IPS-20b (cell line): ENCODE results near the gene LARGE1.

Experiments
- H3K27ac ChIP-seq: one replicate; pipeline ENCODE4 v1.5.1; 2013; ENCODE audit warnings: low read length
- H3K27me3 ChIP-seq: 2 replicates; pipeline ENCODE4 v1.6.1; 2013; ENCODE audit warnings: mild to moderate bottlenecking, low read length, inconsistent platforms; ENCODE audit not compliant: insufficient read depth
- H3K36me3 ChIP-seq: 2 replicates; pipeline ENCODE4 v1.6.1; 2013; ENCODE audit warnings: low read depth, mild to moderate bottlenecking, inconsistent platforms, low read length, moderate library complexity; ENCODE audit not compliant: insufficient read depth
- H3K4me1 ChIP-seq: 2 replicates; pipeline ENCODE4 v1.6.1; 2013; ENCODE audit warnings: mild to moderate bottlenecking, control low read depth, inconsistent platforms, low read length, moderate library complexity; ENCODE audit not compliant: insufficient read depth
- H3K4me3 ChIP-seq: 2 replicates; pipeline ENCODE4 v1.5.1; 2013; ENCODE audit warnings: mild to moderate bottlenecking, low read length, inconsistent platforms
- H3K9ac ChIP-seq: 2 replicates; pipeline ENCODE4 v1.6.1; 2013; ENCODE audit warnings: low read depth, mild to moderate bottlenecking, inconsistent platforms, low read length, moderate library complexity
- H3K9me3 ChIP-seq: 2 replicates; pipeline ENCODE4 v1.6.1; 2013; ENCODE audit warnings: mild to moderate bottlenecking, low read depth, low read length, inconsistent platforms; ENCODE audit not compliant: insufficient read depth

Gene LARGE1

DNA sequence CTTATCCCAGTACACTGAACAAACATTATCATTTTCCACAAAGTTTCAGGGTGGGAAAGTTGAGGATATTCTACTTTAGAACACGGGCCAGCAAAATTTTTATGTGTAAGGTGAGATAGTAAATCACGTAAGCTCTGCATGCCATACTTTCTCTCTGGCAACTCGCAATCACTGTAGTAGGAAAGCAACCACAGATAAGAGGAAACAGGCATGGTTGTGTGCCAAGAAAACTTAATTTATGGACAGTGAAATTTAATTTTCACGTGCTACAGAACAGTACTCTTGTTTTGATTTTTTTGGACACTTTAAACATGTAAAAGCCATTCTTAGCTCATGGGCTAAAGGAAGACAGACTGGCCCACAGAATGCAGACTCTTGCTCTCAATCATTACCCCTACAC lies 82.5 kb downstream of the LARGE1 start:
- Histone ChIP-seq H3K4me3 (no peak overlapping the region), H3K27ac (no peak overlapping the region), H3K27me3 (no peaks in the 10 kb centered on the region), H3K9me3 (no peaks in the 10 kb centered on the region), H3K4me1 (peaks cover 55% of the 10 kb centered on the region), H3K9ac (0 out of 2 replicates have a peak overlapping the region, but pooled peaks have one; percentile 4), H3K36me3 (no peaks in the 10 kb centered on the region)

DNA sequence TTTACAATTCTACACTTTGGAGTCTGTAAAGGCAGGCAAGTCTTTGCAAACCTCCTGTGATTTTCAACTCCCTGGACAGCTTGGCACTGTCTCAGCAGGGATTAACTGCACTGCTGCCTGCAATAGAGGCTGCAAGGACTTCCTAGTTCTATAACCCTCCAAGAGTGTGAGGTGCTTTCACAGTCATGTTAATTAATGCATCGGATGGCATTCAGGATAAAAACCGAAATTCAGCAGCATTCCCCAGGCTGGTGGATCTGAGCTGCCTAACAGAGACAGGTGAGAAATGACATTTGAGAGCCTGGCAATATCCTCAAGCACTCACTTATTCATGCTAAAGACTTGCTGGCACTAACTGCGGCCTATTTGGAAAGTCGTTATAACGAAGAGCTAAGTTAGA lies 85.0 kb downstream of the LARGE1 start:
- Histone ChIP-seq H3K9me3 (no peaks in the 10 kb centered on the region), H3K27me3 (no peaks in the 10 kb centered on the region), H3K4me1 (peaks cover 60% of the 10 kb centered on the region), H3K4me3 (peak overlapping the region; percentile 22; the same call in 1 of the 2 replicates), H3K36me3 (no peaks in the 10 kb centered on the region), H3K27ac (no peak overlapping the region), H3K9ac (peak overlapping the region; percentile 9; the same call in 1 of the 2 replicates)

DNA sequence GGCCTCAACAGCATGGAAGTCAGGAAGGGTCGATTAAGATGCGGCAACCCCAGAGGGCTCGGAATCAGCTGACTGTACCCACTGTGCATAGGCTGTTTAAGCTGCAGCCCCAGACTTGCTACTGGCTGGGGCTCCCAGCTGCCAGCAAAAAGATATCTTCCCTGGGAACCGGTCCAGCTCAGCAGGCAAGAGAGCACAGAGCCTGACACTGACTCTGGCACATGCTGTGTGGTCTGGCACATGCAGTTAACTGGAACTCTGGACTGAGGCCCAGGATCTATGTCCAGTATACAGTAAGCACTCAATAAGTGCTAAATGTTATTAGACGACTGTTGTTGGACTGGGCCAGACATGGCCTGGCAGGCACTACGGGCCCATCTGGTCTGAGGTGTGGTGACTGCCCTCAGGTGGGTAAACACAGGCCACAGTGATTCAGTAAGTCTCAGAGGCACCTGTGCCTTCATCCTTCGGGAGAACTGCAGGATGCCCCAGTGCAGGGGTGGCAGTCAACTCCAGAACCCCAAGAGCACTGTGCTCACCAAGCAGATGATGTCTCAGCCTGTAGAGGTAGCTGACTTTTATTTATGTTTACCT lies 87.6 kb downstream of the LARGE1 start:
- H3K4me1 ChIP-seq, result peaks cover 53% of the 10 kb centered on the region
- no peak overlapping the region for H3K4me3 ChIP-seq
- no peak overlapping the region for H3K27ac ChIP-seq
- no peaks in the 10 kb centered on the region for H3K27me3 ChIP-seq
- H3K36me3 ChIP-seq, result no peaks in the 10 kb centered on the region
- no peak overlapping the region for H3K9ac ChIP-seq
- H3K9me3 ChIP-seq, result no peaks in the 10 kb centered on the region

DNA sequence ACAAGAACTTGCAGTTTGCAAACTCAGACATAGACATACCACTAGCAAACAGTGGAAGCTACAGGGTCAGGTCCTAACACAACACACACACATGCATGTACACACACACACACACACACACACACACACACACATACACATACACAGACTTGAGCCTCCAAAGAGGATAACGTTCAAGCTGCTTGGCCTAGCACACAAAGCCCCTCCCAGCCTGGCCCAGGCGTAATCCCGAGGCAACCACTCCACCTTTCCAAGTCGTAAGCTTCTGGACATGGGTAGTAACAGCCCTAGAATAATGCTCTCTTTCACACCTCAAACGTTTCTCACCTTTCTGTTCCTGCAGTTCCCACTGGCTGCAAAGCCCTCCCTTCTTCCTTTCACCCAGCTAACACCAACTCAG lies 88.6 kb downstream of the LARGE1 start:
- Histone ChIP-seq H3K9me3 (no peaks in the 10 kb centered on the region), H3K4me1 (peaks cover 49% of the 10 kb centered on the region), H3K27ac (no peak overlapping the region), H3K36me3 (no peaks in the 10 kb centered on the region), H3K9ac (no peak overlapping the region), H3K27me3 (no peaks in the 10 kb centered on the region), H3K4me3 (no peak overlapping the region)

DNA sequence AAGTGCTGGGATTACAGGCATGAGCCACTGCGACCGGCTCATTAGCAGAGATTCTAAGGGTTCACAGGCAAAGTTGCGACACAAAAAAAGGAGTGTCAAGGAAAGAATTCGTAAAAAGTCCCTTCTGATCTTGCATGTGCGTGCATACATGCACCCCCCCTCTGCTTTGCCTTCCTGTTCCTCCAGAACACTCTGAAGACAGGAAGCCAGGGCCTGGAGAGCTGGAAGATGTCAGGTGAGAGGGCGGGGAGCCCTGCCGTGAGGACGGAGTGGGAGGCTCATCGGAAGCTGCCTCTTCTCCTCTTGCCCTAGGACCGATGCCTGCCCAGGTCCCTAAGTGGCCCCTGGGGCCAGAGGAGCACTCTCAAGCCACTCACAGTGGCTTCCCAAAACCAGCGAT lies 89.1 kb downstream of the LARGE1 start:
- Histone ChIP-seq H3K4me1 (peaks cover 45% of the 10 kb centered on the region), H3K9me3 (no peaks in the 10 kb centered on the region), H3K27ac (no peak overlapping the region), H3K4me3 (no peak overlapping the region), H3K36me3 (no peaks in the 10 kb centered on the region), H3K27me3 (no peaks in the 10 kb centered on the region), H3K9ac (no peak overlapping the region)

DNA sequence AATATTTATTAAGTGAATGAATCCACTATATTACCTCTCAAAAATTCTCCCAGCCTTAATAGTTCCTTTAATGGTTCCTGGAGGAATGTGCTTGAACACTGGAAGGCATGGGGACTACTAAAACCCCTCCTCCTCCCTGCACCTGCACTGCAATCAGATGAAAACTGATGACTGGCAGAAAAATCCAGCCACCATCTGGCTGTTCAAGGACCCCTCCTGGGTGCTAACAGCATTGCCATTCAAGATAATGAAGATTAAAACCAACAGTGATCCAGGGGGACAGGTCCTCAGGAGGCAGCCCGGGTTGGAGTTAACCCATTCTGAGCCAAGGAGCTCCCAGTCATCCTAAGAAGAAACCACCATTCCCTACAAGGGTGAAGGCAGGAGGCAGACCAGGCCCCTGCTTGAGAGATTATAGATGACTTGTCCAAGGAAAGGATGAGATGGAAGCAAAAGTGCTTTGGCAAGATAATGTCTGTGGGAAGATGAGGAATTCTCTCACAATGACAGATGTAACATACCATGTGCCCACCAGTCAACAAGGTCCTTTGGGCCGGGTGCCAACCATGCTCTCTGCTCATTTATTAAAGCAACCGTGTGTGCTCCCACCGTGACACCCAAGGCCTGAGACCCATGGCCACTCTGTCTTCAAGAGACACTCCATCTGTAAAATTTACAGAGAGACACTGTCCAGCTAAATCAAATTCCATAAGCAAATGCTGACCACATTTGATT lies 90.6 kb downstream of the LARGE1 start:
- Histone ChIP-seq H3K36me3 (no peaks in the 10 kb centered on the region), H3K27ac (no peak overlapping the region), H3K9ac (no peak overlapping the region), H3K27me3 (no peaks in the 10 kb centered on the region), H3K4me1 (peaks cover 40% of the 10 kb centered on the region), H3K9me3 (no peaks in the 10 kb centered on the region), H3K4me3 (no peak overlapping the region)

DNA sequence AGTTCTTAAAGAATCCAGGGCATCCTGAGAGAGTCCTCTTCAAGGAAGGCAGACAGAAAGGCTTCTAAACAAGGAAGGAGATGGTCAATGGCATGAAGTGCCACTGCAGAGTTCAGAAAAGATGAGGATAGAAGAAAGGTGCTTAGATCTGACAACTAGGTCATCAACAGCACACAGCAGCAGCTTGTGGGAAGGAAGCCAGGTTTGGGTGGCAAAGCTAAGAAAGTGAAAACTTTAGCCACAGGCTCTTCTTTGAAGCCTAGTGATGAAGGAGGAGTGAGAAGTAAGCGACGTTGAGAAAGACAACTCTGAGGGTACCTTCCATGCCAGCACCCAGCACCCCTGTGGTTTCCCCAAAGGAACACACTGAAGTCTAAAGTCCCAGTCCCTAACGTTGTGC lies 92.0 kb downstream of the LARGE1 start:
- Histone ChIP-seq H3K27me3 (no peaks in the 10 kb centered on the region), H3K27ac (no peak overlapping the region), H3K36me3 (no peaks in the 10 kb centered on the region), H3K9ac (no peak overlapping the region), H3K4me3 (no peak overlapping the region), H3K9me3 (no peaks in the 10 kb centered on the region), H3K4me1 (peaks cover 40% of the 10 kb centered on the region; the same call in 1 of the 2 replicates)

DNA sequence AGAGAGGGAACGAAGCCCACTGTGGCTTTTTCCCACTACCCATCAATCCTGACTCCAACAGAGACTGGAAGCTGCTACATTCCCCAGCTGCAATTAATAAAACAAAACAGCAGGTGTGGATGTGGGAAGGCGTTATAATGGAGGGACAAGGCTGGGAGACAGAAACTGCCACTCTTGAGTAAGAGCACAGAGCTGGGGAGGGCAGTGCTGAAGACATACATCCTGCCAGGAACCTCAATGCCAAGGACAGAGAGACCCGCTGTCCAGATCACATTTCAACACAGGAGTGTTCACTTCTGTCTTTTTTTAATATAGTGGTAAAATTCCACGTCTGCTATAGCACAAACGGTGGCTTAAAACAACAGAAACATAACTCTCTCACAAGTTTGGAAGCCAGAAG lies 94.5 kb downstream of the LARGE1 start:
- H3K27ac ChIP-seq, result no peak overlapping the region
- no peaks in the 10 kb centered on the region for H3K9me3 ChIP-seq
- H3K36me3 ChIP-seq, result no peaks in the 10 kb centered on the region
- H3K27me3 ChIP-seq, result no peaks in the 10 kb centered on the region
- no peak overlapping the region for H3K9ac ChIP-seq
- no peak overlapping the region for H3K4me3 ChIP-seq
- peaks cover 37% of the 10 kb centered on the region for H3K4me1 ChIP-seq

DNA sequence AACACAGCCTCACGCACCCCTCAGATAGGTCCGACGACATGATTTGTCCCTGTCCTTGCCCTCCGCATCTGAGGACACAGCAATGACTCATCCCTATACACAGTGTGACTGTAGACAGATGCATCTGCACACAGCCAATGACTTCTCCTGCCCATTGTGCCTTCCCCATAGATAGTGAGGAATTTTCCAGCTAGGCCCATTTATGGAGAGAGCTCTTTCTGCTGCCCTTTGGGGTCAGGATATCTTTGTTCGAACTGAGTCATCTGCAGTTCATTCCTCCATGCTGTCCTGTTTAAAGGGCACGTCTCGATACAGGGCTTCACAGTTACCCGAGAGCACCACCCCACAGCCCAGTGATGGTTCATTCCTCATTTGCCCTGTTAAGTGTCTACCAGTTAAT lies 96.7 kb downstream of the LARGE1 start:
- Histone ChIP-seq H3K4me1 (peaks cover 26% of the 10 kb centered on the region), H3K27ac (no peak overlapping the region), H3K9me3 (no peaks in the 10 kb centered on the region), H3K27me3 (no peaks in the 10 kb centered on the region), H3K4me3 (no peak overlapping the region), H3K9ac (no peak overlapping the region), H3K36me3 (no peaks in the 10 kb centered on the region)

DNA sequence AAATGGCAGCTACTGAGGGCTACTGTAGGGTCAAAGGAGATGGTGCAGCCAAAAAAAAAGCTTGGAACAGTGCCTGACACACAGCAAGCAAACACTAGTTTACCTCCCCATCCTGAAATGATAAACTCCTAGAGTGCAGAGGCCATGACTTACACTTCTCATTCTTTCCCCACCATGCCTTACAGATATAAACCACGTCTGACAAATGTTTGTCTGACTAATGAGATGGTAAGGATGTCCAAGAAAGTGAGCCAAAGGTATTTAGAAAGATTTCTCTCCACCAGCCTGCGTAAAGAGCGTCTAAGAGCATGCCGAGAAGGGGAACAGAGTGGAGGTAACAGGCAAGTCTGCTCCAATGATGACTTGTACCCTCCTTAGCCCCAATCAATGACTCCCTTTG lies 99.0 kb downstream of the LARGE1 start:
- Histone ChIP-seq H3K4me3 (no peak overlapping the region), H3K27me3 (no peaks in the 10 kb centered on the region), H3K36me3 (no peaks in the 10 kb centered on the region), H3K9ac (no peak overlapping the region), H3K27ac (no peak overlapping the region), H3K9me3 (no peaks in the 10 kb centered on the region), H3K4me1 (peaks cover 21% of the 10 kb centered on the region)

DNA sequence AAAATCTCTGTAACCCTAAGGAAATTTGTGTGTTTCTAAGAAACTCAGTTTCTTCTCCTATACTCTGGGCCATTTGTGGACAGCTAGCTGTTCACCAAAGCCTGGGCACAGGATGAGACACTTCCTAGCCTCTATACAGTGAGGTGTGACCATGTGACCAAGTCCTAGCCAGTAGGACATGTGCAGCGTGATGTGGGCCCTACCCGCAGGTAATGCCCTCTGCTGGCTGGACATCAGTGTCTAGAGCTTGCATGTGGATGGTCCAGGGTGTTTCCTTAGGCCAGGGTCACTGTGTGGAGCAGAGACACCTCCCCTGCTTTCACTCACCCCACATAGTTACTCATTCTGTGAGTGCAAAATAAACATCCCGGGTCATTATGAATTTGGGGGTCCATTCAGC lies 100.5 kb downstream of the LARGE1 start:
- H3K9ac ChIP-seq, result no peak overlapping the region
- no peak overlapping the region for H3K4me3 ChIP-seq
- peaks cover 12% of the 10 kb centered on the region for H3K4me1 ChIP-seq
- no peaks in the 10 kb centered on the region for H3K9me3 ChIP-seq
- H3K27ac ChIP-seq, result no peak overlapping the region
- H3K27me3 ChIP-seq, result no peaks in the 10 kb centered on the region
- H3K36me3 ChIP-seq, result no peaks in the 10 kb centered on the region

DNA sequence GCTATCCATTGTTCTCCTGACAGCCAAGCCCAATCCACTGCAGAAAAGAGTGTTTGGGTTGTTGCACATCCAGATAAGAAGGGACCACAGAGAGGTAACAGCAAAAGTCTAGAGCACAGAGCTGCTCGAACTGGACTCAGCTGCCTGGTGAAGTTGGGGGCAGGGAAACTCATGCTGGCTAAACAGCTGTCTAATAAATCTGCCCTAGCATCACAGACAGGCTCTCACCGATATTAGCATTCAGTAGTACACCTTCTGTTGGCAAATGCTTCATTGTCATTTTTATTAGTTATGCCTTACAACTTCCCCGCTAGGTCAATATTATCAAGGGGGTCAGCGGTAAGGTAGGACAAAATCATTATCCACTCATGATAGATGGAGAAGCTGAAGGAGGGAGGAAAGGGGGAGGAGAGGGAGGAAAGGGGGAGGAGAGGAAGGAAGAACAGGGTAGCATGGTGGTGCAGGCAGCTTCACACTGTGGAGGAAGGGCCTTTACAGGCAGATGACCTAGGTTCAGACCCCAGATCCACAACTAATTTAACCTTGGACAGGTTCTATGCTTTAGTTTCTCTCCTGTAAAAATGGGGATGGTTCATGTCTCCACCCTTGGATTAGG lies 102.7 kb downstream of the LARGE1 start:
- no peaks in the 10 kb centered on the region for H3K27me3 ChIP-seq
- peaks cover 9% of the 10 kb centered on the region for H3K4me1 ChIP-seq
- no peak overlapping the region for H3K4me3 ChIP-seq
- no peaks in the 10 kb centered on the region for H3K9me3 ChIP-seq
- no peak overlapping the region for H3K9ac ChIP-seq
- H3K27ac ChIP-seq, result no peak overlapping the region
- no peaks in the 10 kb centered on the region for H3K36me3 ChIP-seq
